ENCODE results near the gene SRF. TPM values are rescaled to one million over a fixed set of nuclear protein-coding genes. Genes with fewer than 3 reads are reported as not detected.

Gene SRF
- total RNA-seq: 16.1 and 23.4 TPM in 2 replicates

GRCh38 chr6:43170931-43171706 lies at the start of gene SRF:
Gene SRF, plus strand, starts transcription at chr6:43171269. Its CDS starts 388 bp downstream, at chr6:43171657.

GRCh38 chr6:43181942-43182860 lies 11.1 kb downstream of the SRF start, which contains the start of gene CUL9:
Gene CUL9, plus strand, starts transcription at chr6:43182196. Its CDS starts 2,115 bp downstream, at chr6:43184311.

GRCh38 chr6:43228951-43229802 lies 58.1 kb downstream of the SRF start, which contains the start of gene DNPH1:
Gene DNPH1, minus strand, starts transcription at chr6:43229481. Its CDS starts 25 bp downstream, at chr6:43229456.

Other genes with a start within 250 kb of the SRF start
- 38.3 and 44.8 TPM in 2 replicates for gene CNPY3, start 241.8 kb upstream of the SRF start, total RNA-seq
- 0.19 TPM in 1 of 2 replicates, not detected in the other for gene GNMT, start 210.5 kb upstream of the SRF start, total RNA-seq
- 25.9 and 46.8 TPM in 2 replicates for gene PEX6, start 192.1 kb upstream of the SRF start, total RNA-seq
- 39.7 and 47.4 TPM in 2 replicates for gene PPP2R5D, start 186.7 kb upstream of the SRF start, total RNA-seq
- 65.1 and 125 TPM in 2 replicates for gene MEA1, start 157.3 kb upstream of the SRF start, total RNA-seq
- gene KLHDC3, start 157.0 kb upstream of the SRF start, total RNA-seq: 64.8 and 107 TPM in 2 replicates
- gene RRP36, start 149.6 kb upstream of the SRF start, total RNA-seq: 64.3 and 147 TPM in 2 replicates
- 41.0 and 52.4 TPM in 2 replicates for gene CUL7, start 117.4 kb upstream of the SRF start, total RNA-seq
- gene MRPL2, start 111.8 kb upstream of the SRF start, total RNA-seq: 15.2 and 32.8 TPM in 2 replicates
- gene KLC4, start 111.6 kb upstream of the SRF start, total RNA-seq: 11.5 and 19.4 TPM in 2 replicates
- gene PTK7, start 95.0 kb upstream of the SRF start, total RNA-seq: 47.0 and 107 TPM in 2 replicates
- gene CUL9, start 10.9 kb downstream of the SRF start, total RNA-seq: 14.0 and 20.3 TPM in 2 replicates
- 36.1 and 53.1 TPM in 2 replicates for gene DNPH1, start 58.2 kb downstream of the SRF start, total RNA-seq
- gene TTBK1, start 72.2 kb downstream of the SRF start, total RNA-seq: under 0.01 TPM in 1 of 2 replicates, not detected in the other
- gene SLC22A7, start 127.0 kb downstream of the SRF start, total RNA-seq: not detected in 2 replicates
- gene CRIP3, start 137.6 kb downstream of the SRF start, total RNA-seq: not detected in 2 replicates
- gene ZNF318, start 198.4 kb downstream of the SRF start, total RNA-seq: 3.9 and 5.8 TPM in 2 replicates